GM19463 (cell line): ENCODE measurements around the gene HPD.

ENCODE experiments used
- ATAC-seq: cut with Tn5 transposase; IDR thresholded peaks from one replicate; pipeline ENCODE4 v1.9.1; 2021; ENCODE audit warnings: mild to moderate bottlenecking, moderate library complexity; ENCODE audit not compliant: unreplicated experiment

HPD gene

GRCh38 chr12:121812320-121812871, 46.3 kb downstream of the HPD start:
- no peak for ATAC-seq

GRCh38 chr12:121811434-121812319, 47.0 kb downstream of the HPD start:
- peak; percentile 72 for ATAC-seq

GRCh38 chr12:121810833-121811433, 47.7 kb downstream of the HPD start:
- no peak for ATAC-seq

- ATAC-seq = no peak
Measured at GRCh38 chr12:121810234-121810817, 48.3 kb downstream of the HPD start.

GRCh38 chr12:121809712-121810116, 48.9 kb downstream of the HPD start:
- ATAC-seq = no peak

- ATAC-seq = no peak
Measured at GRCh38 chr12:121808623-121809022, 50.0 kb downstream of the HPD start.

GRCh38 chr12:121807642-121808347, 50.9 kb downstream of the HPD start:
- ATAC-seq = no peak

GRCh38 chr12:121806546-121807423, 51.9 kb downstream of the HPD start:
- no peak for ATAC-seq

GRCh38 chr12:121806009-121806545, 52.6 kb downstream of the HPD start:
- ATAC-seq = no peak

- no peak for ATAC-seq
Measured at GRCh38 chr12:121805171-121806008, 53.3 kb downstream of the HPD start.

GRCh38 chr12:121804417-121805111, 54.1 kb downstream of the HPD start:
- ATAC-seq = no peak

- ATAC-seq = no peak
Measured at GRCh38 chr12:121803861-121804416, 54.7 kb downstream of the HPD start, which contains the start of gene SETD1B. Gene SETD1B (plus strand): TSS chr12:121804009. CDS start chr12:121804738, 729 bp downstream.

- ATAC-seq = peak; percentile 28
Measured at GRCh38 chr12:121802843-121803698, 55.6 kb downstream of the HPD start.

- ATAC-seq = no peak
Measured at GRCh38 chr12:121802485-121802842, 56.2 kb downstream of the HPD start.

- ATAC-seq = no peak
Measured at GRCh38 chr12:121801595-121802484, 56.8 kb downstream of the HPD start.
